Endothelial cell of umbilical vein (primary cell): ENCODE results near the gene FAM171A2. TPM values are rescaled to one million over a fixed set of nuclear protein-coding genes. Genes with fewer than 3 reads are reported as not detected.

Experiments
- BruUV-seq: library from RNA; stranded (reverse); fragments of 400-500 nt; replicated peaks from 2 replicates; lab custom pipeline; 2021; lab: Mats Ljungman, UMichigan
- CTCF ChIA-PET: fragments of 300-600, 350-600 bp; sonication (Branson Sonifier 250); formaldehyde crosslinking; loops from one replicate; lab custom pipeline; 2021; ENCODE audit warnings: antibody characterized with exemption, inconsistent platforms; lab: Charles Lee
- POLR2A ChIA-PET: fragments of 300-600, 350-600 bp; sonication (Branson Sonifier 250); formaldehyde crosslinking; loops from one replicate; lab custom pipeline; 2021; ENCODE audit warnings: antibody characterized with exemption, inconsistent platforms; lab: Charles Lee
- DNase-seq: peaks from one replicate; pipeline ENCODE4 v3.0.0-alpha.2; 2011; ENCODE audit warnings: low read depth, low spot score
- FAIRE-seq: peaks from 2 replicates; lab custom pipeline; 2011; peaks lifted over from hg19 to GRCh38; lab: Jason Lieb, UNC
- H2AFZ ChIP-seq: 2 replicates; pipeline ENCODE4 v1.6.0; 2012; ENCODE audit warnings: low read depth, low read length, control low read depth, inconsistent platforms
- H3K27ac ChIP-seq: 2 replicates; pipeline ENCODE4 v1.5.1; 2011; ENCODE audit warnings: low read depth, mild to moderate bottlenecking, control low read depth, low read length, moderate library complexity; ENCODE audit not compliant: insufficient read depth
- H3K27me3 ChIP-seq, 2 experiments: 2 replicates each; pipeline versions ENCODE4 v1.6.0 to v1.6.1; 2011; ENCODE audit warnings: low read length in 2 of 2, mixed read lengths in 1 of 2; ENCODE audit not compliant: control insufficient read depth in 2 of 2, insufficient read depth in 2 of 2
- H3K36me3 ChIP-seq, 2 experiments: 2 replicates in 1 of 2; 3 replicates in 1 of 2; pipeline ENCODE4 v1.5.1; 2011; ENCODE audit warnings: low read length in 2 of 2, mild to moderate bottlenecking in 1 of 2, moderate library complexity in 1 of 2; ENCODE audit not compliant: control insufficient read depth in 2 of 2, insufficient read depth in 2 of 2; ENCODE audit errors: extremely low read depth in 1 of 2
- H3K4me1 ChIP-seq: 3 replicates; pipeline ENCODE4 v1.5.1; 2011; ENCODE audit warnings: mild to moderate bottlenecking, low read length; ENCODE audit not compliant: control insufficient read depth, insufficient read depth; ENCODE audit errors: extremely low read depth
- H3K4me2 ChIP-seq: 2 replicates; pipeline ENCODE4 v1.6.1; 2011; ENCODE audit warnings: low read length, control low read depth, mixed read lengths; ENCODE audit not compliant: insufficient read depth
- H3K4me3 ChIP-seq, 3 experiments: fragments of 200-600 bp in 1 of 3; sonication (generic), shearing (Covaris generic) in 1 of 3; replicated peaks in 1 of 3; 2 replicates each; pipeline ENCODE4 v1.5.1; 2011 to 2016; ENCODE audit warnings: control low read depth in 3 of 3, low read length in 3 of 3, mild to moderate bottlenecking in 2 of 3, inconsistent platforms in 1 of 3, low read depth in 1 of 3, moderate library complexity in 1 of 3; ENCODE audit not compliant: insufficient read depth in 1 of 3
- H3K79me2 ChIP-seq: 2 replicates; pipeline ENCODE4 v1.6.0; 2012; ENCODE audit warnings: low read length, inconsistent platforms; ENCODE audit not compliant: control insufficient read depth, insufficient read depth
- H3K9ac ChIP-seq: replicated peaks from 2 replicates; pipeline ENCODE3; 2011; ENCODE audit warnings: low read length, control low read depth; ENCODE audit not compliant: insufficient read depth; ENCODE audit errors: extremely low read depth
- H3K9me1 ChIP-seq: replicated peaks from 3 replicates; pipeline ENCODE4 v1.6.0; 2011; ENCODE audit warnings: mild to moderate bottlenecking, low read length; ENCODE audit not compliant: control insufficient read depth, insufficient read depth; ENCODE audit errors: extremely low read depth
- H3K9me3 ChIP-seq: replicated peaks from 2 replicates; pipeline ENCODE4 v1.5.1; 2012; ENCODE audit warnings: low read length, inconsistent platforms; ENCODE audit not compliant: control insufficient read depth, insufficient read depth
- H4K20me1 ChIP-seq: replicated peaks from 2 replicates; pipeline ENCODE3; 2011; ENCODE audit warnings: mild to moderate bottlenecking, low read length; ENCODE audit not compliant: control insufficient read depth, insufficient read depth; ENCODE audit errors: extremely low read depth
- CTCF ChIP-seq, 2 donors: IDR thresholded peaks; 1 replicate in 1 of 2; 2 replicates in 1 of 2; pipeline ENCODE4 v1.5.1; 2011; ENCODE audit warnings: low read length in 2 of 2, mild to moderate bottlenecking in 2 of 2, moderate library complexity in 2 of 2, control low read depth in 1 of 2, inconsistent platforms in 1 of 2, low read depth in 1 of 2; ENCODE audit not compliant: insufficient read depth in 1 of 2; ENCODE audit errors: extremely low read depth in 1 of 2
- EZH2 ChIP-seq: IDR thresholded peaks from 2 replicates; pipeline ENCODE4 v1.6.1; 2012; ENCODE audit warnings: borderline replicate concordance, low read depth, mild to moderate bottlenecking, moderate library complexity, low read length, inconsistent platforms; ENCODE audit not compliant: severe bottlenecking
- FOS ChIP-seq: IDR thresholded peaks from 2 replicates; pipeline ENCODE4 v1.6.1; 2011; ENCODE audit warnings: mild to moderate bottlenecking, low read length, moderate library complexity, borderline replicate concordance; ENCODE audit not compliant: insufficient read depth
- GATA2 ChIP-seq: IDR thresholded peaks from 2 replicates; pipeline ENCODE4 v1.7.0; 2011; ENCODE audit warnings: low read depth, mild to moderate bottlenecking, moderate library complexity, mixed read lengths, low read length; ENCODE audit not compliant: insufficient read length, insufficient read depth
- JUN ChIP-seq: IDR thresholded peaks from 2 replicates; pipeline ENCODE4 v1.6.1; 2011; ENCODE audit warnings: borderline replicate concordance, low read depth; ENCODE audit not compliant: insufficient read length, insufficient read depth
- MAX ChIP-seq: IDR thresholded peaks from 2 replicates; pipeline ENCODE4 v1.6.1; 2011; ENCODE audit not compliant: insufficient read depth, insufficient read length
- MYC ChIP-seq: IDR thresholded peaks from one replicate; pipeline ENCODE4 v1.6.1; 2011; ENCODE audit warnings: mild to moderate bottlenecking, low read depth, low read length
- POLR2A ChIP-seq: IDR thresholded peaks from 2 replicates; pipeline ENCODE4 v1.6.1; 2012; ENCODE audit warnings: low read depth, mild to moderate bottlenecking, control low read depth, low read length
- POLR2AphosphoS5 ChIP-seq: IDR thresholded peaks from 2 replicates; pipeline ENCODE4 v1.6.1; 2012; ENCODE audit warnings: low read depth, mild to moderate bottlenecking, control low read depth, low read length, moderate library complexity; ENCODE audit not compliant: insufficient read depth
- dilution Hi-C: fragments of 300-500 bp; cut with MboI; formaldehyde crosslinking; loops from one replicate; pipeline ENCODE4 v1.15.0; 2019; ENCODE audit warnings: low sequenced_read_pairs; ENCODE audit not compliant: extremely low pct_ligation_motif_present
- intact Hi-C: fragments of 100-400 bp; cut with micrococcal nuclease; formaldehyde crosslinking; loops from one replicate; pipeline ENCODE4 v1.10.0; 2022
- polyA plus RNA-seq, 4 experiments: library from polyadenylated mRNA; depleted of rRNA in 3 of 4; stranded (reverse) in 3 of 4; unstranded in 1 of 4; fragments of >200 nt; gene quantifications; 2 replicates each; pipeline versions ENCODE4 v1.2.1 to v1.2.3, GENCODE V29; 2011 to 2012; ENCODE audit warnings: missing spikeins in 1 of 4
- total RNA-seq: library from RNA; stranded (reverse); gene quantifications from 2 replicates; pipeline ENCODE4 v1.2.3, GENCODE V29; 2021

FAM171A2 gene
- total and polyA plus RNA-seq, 2 donors (not counting 3 experiments of a cell fraction or from before 2014, with no cell fraction given): 11.3 to 13.4 TPM

GRCh38 chr17:44334727-44335126 is 28.9 kb downstream of the FAM171A2 start:
- dilution Hi-C loops (no loop called here), intact Hi-C loops (no loop called here)
- FAIRE-seq (no peak), DNase-seq (no peak)
- POLR2A ChIA-PET: no interaction called here
- Histone ChIP-seq H3K4me2 (no peak overlapping the region), H3K9me3 (no peaks in the 10 kb centered on the region), H2AFZ (no peak overlapping the region), H3K27me3 (no peaks in the 10 kb centered on the region), H3K36me3 (no peaks in the 10 kb centered on the region), H4K20me1 (no peaks in the 10 kb centered on the region), H3K9ac (no peak overlapping the region), H3K9me1 (no peaks in the 10 kb centered on the region), H3K27ac (no peak overlapping the region), H3K4me1 (no peaks in the 10 kb centered on the region), H3K79me2 (no peaks in the 10 kb centered on the region), H3K4me3 (no peak overlapping the region)
- no peak for TF ChIP-seq EZH2
- no peak for TF ChIP-seq POLR2AphosphoS5
- TF ChIP-seq CTCF (IDR thresholded peaks at IDR 0.05; ENCODE audit: extremely low read depth in 1 of 2, insufficient read depth in 1 of 2, low read depth in 1 of 2, low read length in 2 of 2): no peak
- no peak for TF ChIP-seq JUN
- no peak for TF ChIP-seq POLR2A
- TF ChIP-seq GATA2: no peak
- no peak for TF ChIP-seq MYC
- no peak for TF ChIP-seq FOS
- TF ChIP-seq MAX: no peak
- no TSS peak for BruUV-seq
- CTCF ChIA-PET: interaction anchor here (0.6 to 5.1 kb wide), 7 partner anchors 11 to 189 kb away, joined by 3 to 58 read pairs (median 5); partner anchors contain the start of gene GRN
